Astrocyte of the cerebellum (primary cell): ENCODE data around the gene ATP2A3.

ENCODE experiments used
- DNase-seq: peaks from one replicate; pipeline ENCODE4 v3.0.0-alpha.2; 2011; ENCODE audit warnings: low read depth
- H3K4me3 ChIP-seq: 2 replicates; pipeline ENCODE4 v1.5.1; 2011; ENCODE audit warnings: mild to moderate bottlenecking, low read depth, low read length, moderate library complexity
- in situ Hi-C: cut with HindIII; loops from 2 replicates; pipeline ENCODE4 v1.10.0; 2017; ENCODE audit warnings: low sequenced_read_pairs
- TF ChIP-seq, protein P1 (sequence below): IDR thresholded peaks from 2 replicates; pipeline ENCODE4 v1.5.1; 2012; ENCODE audit warnings: low read length, low read depth, moderate library complexity, mild to moderate bottlenecking; ENCODE audit errors: missing control alignments

The ATP2A3 gene

GRCh38 chr17:3972931-3973330, 8.7 kb upstream of the ATP2A3 start:
- TF ChIP-seq, protein P1, sequence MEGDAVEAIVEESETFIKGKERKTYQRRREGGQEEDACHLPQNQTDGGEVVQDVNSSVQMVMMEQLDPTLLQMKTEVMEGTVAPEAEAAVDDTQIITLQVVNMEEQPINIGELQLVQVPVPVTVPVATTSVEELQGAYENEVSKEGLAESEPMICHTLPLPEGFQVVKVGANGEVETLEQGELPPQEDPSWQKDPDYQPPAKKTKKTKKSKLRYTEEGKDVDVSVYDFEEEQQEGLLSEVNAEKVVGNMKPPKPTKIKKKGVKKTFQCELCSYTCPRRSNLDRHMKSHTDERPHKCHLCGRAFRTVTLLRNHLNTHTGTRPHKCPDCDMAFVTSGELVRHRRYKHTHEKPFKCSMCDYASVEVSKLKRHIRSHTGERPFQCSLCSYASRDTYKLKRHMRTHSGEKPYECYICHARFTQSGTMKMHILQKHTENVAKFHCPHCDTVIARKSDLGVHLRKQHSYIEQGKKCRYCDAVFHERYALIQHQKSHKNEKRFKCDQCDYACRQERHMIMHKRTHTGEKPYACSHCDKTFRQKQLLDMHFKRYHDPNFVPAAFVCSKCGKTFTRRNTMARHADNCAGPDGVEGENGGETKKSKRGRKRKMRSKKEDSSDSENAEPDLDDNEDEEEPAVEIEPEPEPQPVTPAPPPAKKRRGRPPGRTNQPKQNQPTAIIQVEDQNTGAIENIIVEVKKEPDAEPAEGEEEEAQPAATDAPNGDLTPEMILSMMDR = no peak
- DNase-seq = no peak
- in situ Hi-C loops = no loop called here
- H3K4me3 ChIP-seq = no peak overlapping the region

DNA sequence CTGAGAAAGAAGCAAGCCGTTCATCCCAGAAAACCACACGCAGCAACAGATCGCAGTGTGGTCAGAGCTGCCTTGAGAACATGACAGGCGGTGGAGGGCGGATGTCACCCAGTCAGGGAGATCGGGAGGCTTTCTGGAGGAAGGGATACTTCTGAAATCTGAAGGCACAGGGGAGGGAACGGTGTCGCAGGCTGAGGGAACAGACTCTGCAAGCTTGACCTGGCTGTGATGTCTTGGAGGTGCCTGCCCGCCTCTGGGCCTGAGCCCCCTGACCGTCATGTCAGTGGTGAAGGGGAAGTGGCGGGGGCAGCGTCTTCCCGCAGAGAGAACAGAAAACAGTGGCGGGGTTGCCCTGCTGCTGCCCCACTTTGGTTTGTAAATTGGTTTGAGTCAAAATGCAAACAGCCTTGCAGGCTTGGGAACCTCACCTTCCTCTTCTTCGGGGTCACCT, 8.1 kb upstream of the ATP2A3 start:
- no peak for DNase-seq
- in situ Hi-C loops = no loop called here
- H3K4me3 ChIP-seq = no peak overlapping the region
- TF ChIP-seq, protein P1 = no peak

GRCh38 chr17:3970668-3971067, 6.4 kb upstream of the ATP2A3 start:
- in situ Hi-C loops = no loop called here
- no peak overlapping the region for H3K4me3 ChIP-seq
- DNase-seq = no peak
- TF ChIP-seq, protein P1 = no peak

DNA sequence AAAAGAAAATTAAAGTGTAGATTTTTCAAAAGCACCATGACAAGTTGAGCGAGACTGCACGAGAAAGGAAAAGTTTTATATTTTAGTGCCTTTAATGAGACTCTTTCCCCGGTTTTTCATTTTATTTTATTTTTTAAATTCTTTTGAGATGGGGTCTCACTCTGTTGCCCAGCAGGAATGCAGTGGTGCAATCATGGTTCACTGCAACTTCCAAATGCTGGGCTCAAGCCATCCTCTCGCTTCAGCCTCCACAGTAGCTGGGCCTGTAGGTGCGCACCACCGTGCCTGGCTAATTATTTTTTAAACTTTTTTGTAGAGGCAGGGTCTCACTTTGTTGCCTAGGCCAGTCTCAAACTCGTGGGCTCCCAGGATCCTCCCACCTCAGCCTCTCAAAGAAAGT, 5.7 kb upstream of the ATP2A3 start:
- TF ChIP-seq, protein P1 = no peak
- no peak for DNase-seq
- in situ Hi-C loops = no loop called here
- no peak overlapping the region for H3K4me3 ChIP-seq

DNA sequence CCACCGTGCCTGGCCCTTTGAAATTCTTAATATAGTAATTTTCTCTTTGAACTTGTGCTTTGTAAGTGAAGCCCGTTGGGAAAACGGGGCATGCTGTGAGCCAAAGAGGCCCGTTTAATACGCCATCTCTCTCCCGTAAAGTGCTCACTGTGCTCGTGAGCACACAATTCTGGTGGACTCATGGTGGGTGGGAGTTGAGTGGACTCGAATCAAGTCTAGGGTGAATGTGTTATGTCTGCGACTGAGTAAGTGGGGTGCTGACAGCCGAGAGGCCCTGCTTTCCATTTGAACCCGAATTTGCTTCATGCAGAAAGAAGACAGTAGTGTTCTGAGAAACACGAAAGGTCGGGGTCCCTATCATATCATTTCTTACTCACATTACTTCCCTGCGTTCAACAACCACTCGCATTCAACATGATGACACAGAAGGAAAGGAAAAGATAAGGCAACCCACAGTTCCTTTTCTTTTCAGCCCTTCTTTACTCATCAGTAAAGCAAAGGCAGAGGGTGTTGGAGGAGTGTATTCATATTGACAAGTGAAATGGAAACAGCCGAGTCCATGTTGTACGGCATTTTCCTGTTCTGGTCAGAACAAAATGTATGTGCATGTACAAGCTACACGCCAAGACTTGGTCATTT, 4.8 kb upstream of the ATP2A3 start:
- no peak for DNase-seq
- TF ChIP-seq, protein P1 = no peak
- no peak overlapping the region for H3K4me3 ChIP-seq
- in situ Hi-C loops = no loop called here

- TF ChIP-seq, protein P1 = no peak
- in situ Hi-C loops = no loop called here
- no peak for DNase-seq
- H3K4me3 ChIP-seq = no peak overlapping the region
Observed at GRCh38 chr17:3968015-3968414, 3.8 kb upstream of the ATP2A3 start.
